Keratinocyte (primary cell): ENCODE measurements around the gene VAMP5. TPM values are rescaled to one million over a fixed set of nuclear protein-coding genes. Genes with fewer than 3 reads are reported as not detected.
"Not testable (repeated sequence)": the region's sequence is repeated elsewhere in the genome, so short reads cannot be mapped to it uniquely, and the experiment has no call there.

ENCODE experiments used
- DNase-seq: peaks from one replicate; pipeline ENCODE4 v3.0.0-alpha.2; 2011; ENCODE audit warnings: low read depth, missing footprints, low spot score
- FAIRE-seq: peaks from 2 replicates; lab custom pipeline; 2011; peaks lifted over from hg19 to GRCh38; lab: Jason Lieb, UNC
- H2AFZ ChIP-seq: 2 replicates; pipeline ENCODE4 v1.6.0; 2012; ENCODE audit warnings: low read length, control low read depth, inconsistent platforms; ENCODE audit not compliant: control insufficient read depth
- H3K27ac ChIP-seq: 2 replicates; pipeline ENCODE4 v1.5.1; 2011; ENCODE audit warnings: low read length; ENCODE audit not compliant: control insufficient read depth, insufficient read depth
- H3K27me3 ChIP-seq: 3 replicates; pipeline ENCODE4 v1.6.0; 2011; ENCODE audit warnings: low read length; ENCODE audit not compliant: control insufficient read depth, insufficient read depth; ENCODE audit errors: extremely low read depth
- H3K36me3 ChIP-seq, 2 experiments: 2 replicates in 1 of 2; 3 replicates in 1 of 2; pipeline ENCODE4 v1.5.1; 2011; ENCODE audit warnings: low read length in 2 of 2, mild to moderate bottlenecking in 1 of 2; ENCODE audit not compliant: control insufficient read depth in 2 of 2, insufficient read depth in 2 of 2; ENCODE audit errors: extremely low read depth in 1 of 2
- H3K4me1 ChIP-seq: 3 replicates; pipeline ENCODE4 v1.5.1; 2011; ENCODE audit warnings: low read length; ENCODE audit not compliant: control insufficient read depth, insufficient read depth; ENCODE audit errors: extremely low read depth
- H3K4me2 ChIP-seq: 3 replicates; pipeline ENCODE4 v1.6.0; 2011; ENCODE audit warnings: low read depth, low read length; ENCODE audit not compliant: control insufficient read depth, insufficient read depth; ENCODE audit errors: extremely low read depth
- H3K4me3 ChIP-seq, 3 experiments: fragments of 200-600 bp in 1 of 3; sonication (generic) in 1 of 3; 2 replicates in 2 of 3; 3 replicates in 1 of 3; pipeline ENCODE4 v1.5.1; 2011 to 2016; ENCODE audit warnings: low read length in 3 of 3, mild to moderate bottlenecking in 3 of 3, control low read depth in 2 of 3, inconsistent platforms in 1 of 3, low read depth in 1 of 3, mixed read lengths in 1 of 3, mixed run types in 1 of 3, moderate library complexity in 1 of 3; ENCODE audit not compliant: control insufficient read depth in 2 of 3, insufficient read depth in 2 of 3; ENCODE audit errors: extremely low read depth in 1 of 3
- H3K79me2 ChIP-seq: 2 replicates; pipeline ENCODE4 v1.6.0; 2012; ENCODE audit warnings: low read length; ENCODE audit not compliant: control insufficient read depth, insufficient read depth
- H3K9ac ChIP-seq: 3 replicates; pipeline ENCODE4 v1.6.0; 2011; ENCODE audit warnings: low read length; ENCODE audit not compliant: control insufficient read depth, insufficient read depth; ENCODE audit errors: extremely low read depth
- H3K9me1 ChIP-seq: 3 replicates; pipeline ENCODE4 v1.6.0; 2011; ENCODE audit warnings: low read length; ENCODE audit not compliant: control insufficient read depth, insufficient read depth; ENCODE audit errors: extremely low read depth
- H3K9me3 ChIP-seq: 2 replicates; pipeline ENCODE4 v1.5.1; 2012; ENCODE audit warnings: low read depth, low read length; ENCODE audit not compliant: control insufficient read depth
- H4K20me1 ChIP-seq: 3 replicates; pipeline ENCODE4 v1.6.0; 2011; ENCODE audit warnings: low read length; ENCODE audit not compliant: control insufficient read depth, insufficient read depth; ENCODE audit errors: extremely low read depth
- CTCF ChIP-seq, 3 experiments: IDR thresholded peaks in 1 of 3; conservative IDR thresholded peaks in 1 of 3; optimal IDR thresholded peaks in 1 of 3; 2 replicates in 2 of 3; 3 replicates in 1 of 3; pipeline versions ENCODE3 to v1.5.1; 2011; ENCODE audit warnings: low read length in 3 of 3, mild to moderate bottlenecking in 3 of 3, moderate library complexity in 2 of 3, control low read depth in 1 of 3, inconsistent platforms in 1 of 3; ENCODE audit not compliant: insufficient read depth in 2 of 3; ENCODE audit errors: extremely low read depth in 1 of 3
- EZH2 ChIP-seq: IDR thresholded peaks from one replicate; pipeline ENCODE4 v1.6.1; 2012; ENCODE audit warnings: inconsistent platforms, mild to moderate bottlenecking, low read length, moderate library complexity
- dilution Hi-C: fragments of 300-500 bp; cut with MboI; formaldehyde crosslinking; loops from one replicate; pipeline ENCODE4 v1.7.0; 2020; ENCODE audit warnings: low sequenced_read_pairs; ENCODE audit not compliant: extremely low pct_ligation_motif_present
- polyA plus RNA-seq, 5 experiments: library from polyadenylated mRNA; depleted of rRNA in 3 of 5; stranded (reverse) in 3 of 5; stranded (forward) in 1 of 5; unstranded in 1 of 5; fragments of >200 nt; gene quantifications; 1 replicate in 1 of 5; 2 replicates in 3 of 5; 3 replicates in 1 of 5; pipeline versions ENCODE4 v1.2.1 to v1.2.3, GENCODE V29; 2011 to 2012; ENCODE audit warnings: missing spikeins in 2 of 5, low read depth in 1 of 5, low replicate concordance in 1 of 5

The VAMP5 gene
- polyA plus RNA-seq, 1 donor (not counting 4 experiments of a cell fraction or from before 2014, with no cell fraction given) = 11.0 TPM

- TF ChIP-seq CTCF (optimal IDR thresholded peaks at IDR 0.05 in 1 of 3, IDR thresholded peaks at IDR 0.05 in 1 of 3, conservative IDR thresholded peaks at IDR 0.05 in 1 of 3; ENCODE audit: extremely low read depth in 1 of 3, insufficient read depth in 2 of 3, low read length in 3 of 3) (no peak), EZH2 (no peak)
- H3K27me3 ChIP-seq = no peaks in the 10 kb centered on the region
- H3K9ac ChIP-seq = no peak overlapping the region
- H3K4me2 ChIP-seq = no peak overlapping the region
- H2AFZ ChIP-seq = no peak overlapping the region
- no peaks in the 10 kb centered on the region for H3K9me3 ChIP-seq
- peaks cover 19 to 30% of the 10 kb centered on the region in 2 experiments for H3K36me3 ChIP-seq
- no peaks in the 10 kb centered on the region for H4K20me1 ChIP-seq
- dilution Hi-C loops = no loop called here
- DNase-seq (no peak), FAIRE-seq (no peak)
- H3K4me1 ChIP-seq = peaks cover 5% of the 10 kb centered on the region
- no peaks in the 10 kb centered on the region for H3K9me1 ChIP-seq
- H3K79me2 ChIP-seq = peaks cover 23% of the 10 kb centered on the region
- no peak overlapping the region for H3K27ac ChIP-seq
- no peak overlapping the region for H3K4me3 ChIP-seq
Measured at GRCh38 chr2:85557130-85557529, 27.1 kb upstream of the VAMP5 start.

DNA sequence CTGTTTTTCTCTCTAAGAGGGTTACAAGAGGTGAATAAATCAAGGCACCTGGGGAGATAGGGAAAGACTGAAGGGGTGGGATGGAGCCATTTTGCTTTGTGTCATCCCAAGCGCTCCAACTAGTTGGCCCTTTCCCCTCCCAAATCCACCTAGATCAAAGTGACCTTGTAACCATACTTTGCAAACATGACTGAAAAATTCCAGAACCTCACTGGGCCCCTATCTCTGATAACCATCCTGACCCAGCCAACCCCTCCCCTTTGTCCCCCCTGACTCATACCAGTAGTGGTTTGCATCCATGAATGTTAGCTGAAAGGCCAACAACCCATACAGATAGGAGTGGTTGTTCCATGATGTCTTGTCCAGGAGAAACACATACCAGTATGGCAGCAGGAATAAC lies 26.1 kb upstream of the VAMP5 start:
- DNase-seq (no peak), FAIRE-seq (no peak)
- Histone ChIP-seq H3K4me1 (peaks cover 5% of the 10 kb centered on the region), H3K27ac (no peak overlapping the region), H3K9me1 (no peaks in the 10 kb centered on the region), H3K4me2 (no peak overlapping the region), H2AFZ (no peak overlapping the region), H3K9ac (no peak overlapping the region), H3K36me3 (peaks cover 16 to 22% of the 10 kb centered on the region in 2 experiments), H3K79me2 (peaks cover 23% of the 10 kb centered on the region), H3K27me3 (no peaks in the 10 kb centered on the region), H3K9me3 (no peaks in the 10 kb centered on the region), H4K20me1 (no peaks in the 10 kb centered on the region), H3K4me3 (no peak overlapping the region)
- TF ChIP-seq EZH2 = no peak
- TF ChIP-seq CTCF (optimal IDR thresholded peaks at IDR 0.05 in 1 of 3, IDR thresholded peaks at IDR 0.05 in 1 of 3, conservative IDR thresholded peaks at IDR 0.05 in 1 of 3; ENCODE audit: extremely low read depth in 1 of 3, insufficient read depth in 2 of 3, low read length in 3 of 3) = no peak
- dilution Hi-C loops = no loop called here

- peaks cover 11 to 13% of the 10 kb centered on the region in 2 experiments for H3K36me3 ChIP-seq
- DNase-seq, dilution Hi-C loops, H3K27ac ChIP-seq, H3K27me3 ChIP-seq, H3K9me1 ChIP-seq, H2AFZ ChIP-seq, H4K20me1 ChIP-seq, H3K4me1 ChIP-seq, H3K9me3 ChIP-seq, FAIRE-seq: not testable (repeated sequence)
- peak overlapping the region; percentile 89 for H3K9ac ChIP-seq
- peak overlapping the region; percentile 52 to 97 (median 95) for H3K4me3 ChIP-seq
- H3K79me2 ChIP-seq = peaks cover 23% of the 10 kb centered on the region
- peak overlapping the region; percentile 99 for H3K4me2 ChIP-seq
Measured at GRCh38 chr2:85560403-85560726, 23.9 kb upstream of the VAMP5 start.
